ENCODE results near the gene ZFP62. TPM values are rescaled to one million over a fixed set of nuclear protein-coding genes. Genes with fewer than 3 reads are reported as not detected.
A peak's percentile ranks its signal among the peaks of the same experiment; 100 is the strongest.

Gene ZFP62
- total RNA-seq, 4 donors from 2014 or later: 41.1 to 58.9 (median 47.3) TPM

- peaks cover 63 to 79% of the 10 kb centered on the region in 2 donors for H3K4me1 ChIP-seq
- H3K27ac ChIP-seq: peak overlapping the region in 1 of 3 donors; percentile 98
- no peak overlapping the region for H3K4me3 ChIP-seq (replicated peaks in 1 of 3)
- DNase-seq: no peak
- 82 to 86% methylated on average over 5 of the region's 6 CpGs for WGBS, 2 donors
- H3K9me3 ChIP-seq: no peaks in the 10 kb centered on the region
- TF ChIP-seq CTCF (IDR thresholded peaks at IDR 0.05) (no peak), POLR2A (IDR thresholded peaks at IDR 0.05) (no peak)
- intact Hi-C loops (cut with DNase I): loop anchor here (5.0 kb wide), 1 partner anchor 62 kb away; the partner anchor contains the start of gene ZFP62
- H3K27me3 ChIP-seq: no peaks in the 10 kb centered on the region
- H3K36me3 ChIP-seq: peaks cover 0 to 4% of the 10 kb centered on the region in 2 donors
Observed at GRCh38 chr5:180799902-180800801, 60.9 kb downstream of the ZFP62 start.

GRCh38 chr5:180799194-180799593, 61.9 kb downstream of the ZFP62 start:
- intact Hi-C loops (cut with DNase I): no loop called here
- TF ChIP-seq CTCF (IDR thresholded peaks at IDR 0.05) (peak in 4 of 6 experiments; percentile 31 to 46 (median 36)), POLR2A (IDR thresholded peaks at IDR 0.05) (no peak)
- no peaks in the 10 kb centered on the region for H3K9me3 ChIP-seq
- H3K27ac ChIP-seq: peak overlapping the region in 1 of 3 donors; percentile 98
- WGBS, 2 donors: 48 to 49% methylated on average over 4 of the region's 4 CpGs
- peak; percentile 67 to 71 for DNase-seq
- no peaks in the 10 kb centered on the region for H3K27me3 ChIP-seq
- peaks cover 57 to 70% of the 10 kb centered on the region in 2 donors for H3K4me1 ChIP-seq
- no peak overlapping the region for H3K4me3 ChIP-seq (replicated peaks in 1 of 3)
- H3K36me3 ChIP-seq: peaks cover 0 to 4% of the 10 kb centered on the region in 2 donors

- Histone ChIP-seq H3K4me3 (replicated peaks in 1 of 3) (no peak overlapping the region), H3K27ac (no peak overlapping the region), H3K9me3 (no peaks in the 10 kb centered on the region), H3K36me3 (peaks cover 0 to 4% of the 10 kb centered on the region in 2 donors), H3K27me3 (no peaks in the 10 kb centered on the region), H3K4me1 (peaks cover 47 to 60% of the 10 kb centered on the region in 2 donors)
- DNase-seq: no peak
- 78 to 90% methylated on average over 11 of the region's 11 CpGs for WGBS, 2 donors
- intact Hi-C loops (cut with DNase I): no loop called here
- TF ChIP-seq CTCF (IDR thresholded peaks at IDR 0.05) (no peak), POLR2A (IDR thresholded peaks at IDR 0.05) (no peak)
Observed at GRCh38 chr5:180798193-180798592, 62.9 kb downstream of the ZFP62 start.

Small RNA genes within 50 kb of the gene (small RNA-seq; reads per million reads assigned to genes)
- not detected for gene RF00019

Other genes starting within 250 kb of the ZFP62 start
- gene FLT4, start 211.7 kb downstream of the ZFP62 start, total RNA-seq: 10 to 100 TPM; 52.8 to 90.9 (median 66.8) TPM
- gene OR2Y1, start 121.2 kb downstream of the ZFP62 start, total RNA-seq: not detected
- 100 to 1,000 TPM; 155 to 283 (median 200) TPM for gene MGAT1, start 58.5 kb downstream of the ZFP62 start, total RNA-seq
- 1 to 10 TPM in 3 of 4 donors, under 1 TPM in 1; 0.89 to 7.1 (median 2.8) TPM for gene BTNL8, start 37.9 kb upstream of the ZFP62 start, total RNA-seq
- gene BTNL3, start 127.6 kb upstream of the ZFP62 start, total RNA-seq: under 1 TPM in 1 of 4 donors, not detected in 3; 0.50 TPM
- gene BTNL9, start 179.0 kb upstream of the ZFP62 start, total RNA-seq: 10 to 100 TPM; 12.9 to 77.1 (median 34.3) TPM

Measured in thyroid gland (tissue), 4 donors.